Subcutaneous preadipocyte (primary cell): ENCODE measurements around the gene CIDEB. TPM values are rescaled to one million over a fixed set of nuclear protein-coding genes. Genes with fewer than 3 reads are reported as not detected.

ENCODE experiments used
- small RNA-seq: library from RNA; depleted of rRNA; stranded (forward); fragments of <200 nt; gene quantifications from one replicate; pipeline ENCODE3, GENCODE V24; 2012
- total RNA-seq: library from RNA; depleted of rRNA; stranded (reverse); fragments of >200 nt; gene quantifications from 2 replicates; pipeline ENCODE4 v1.2.3, GENCODE V29; 2012

The CIDEB gene
- 1.2 and 2.2 TPM in 2 replicates for total RNA-seq

GRCh38 chr14:24307575-24308341, at the start of gene CIDEB:
Gene CIDEB (minus strand): TSS chr14:24307977. CDS start chr14:24307858, 119 bp downstream.

GRCh38 chr14:24339284-24340151, 31.7 kb upstream of the CIDEB start, which contains the start of gene RIPK3:
Gene RIPK3 (minus strand): TSS chr14:24339991. CDS start chr14:24339826, 165 bp downstream.

DNA sequence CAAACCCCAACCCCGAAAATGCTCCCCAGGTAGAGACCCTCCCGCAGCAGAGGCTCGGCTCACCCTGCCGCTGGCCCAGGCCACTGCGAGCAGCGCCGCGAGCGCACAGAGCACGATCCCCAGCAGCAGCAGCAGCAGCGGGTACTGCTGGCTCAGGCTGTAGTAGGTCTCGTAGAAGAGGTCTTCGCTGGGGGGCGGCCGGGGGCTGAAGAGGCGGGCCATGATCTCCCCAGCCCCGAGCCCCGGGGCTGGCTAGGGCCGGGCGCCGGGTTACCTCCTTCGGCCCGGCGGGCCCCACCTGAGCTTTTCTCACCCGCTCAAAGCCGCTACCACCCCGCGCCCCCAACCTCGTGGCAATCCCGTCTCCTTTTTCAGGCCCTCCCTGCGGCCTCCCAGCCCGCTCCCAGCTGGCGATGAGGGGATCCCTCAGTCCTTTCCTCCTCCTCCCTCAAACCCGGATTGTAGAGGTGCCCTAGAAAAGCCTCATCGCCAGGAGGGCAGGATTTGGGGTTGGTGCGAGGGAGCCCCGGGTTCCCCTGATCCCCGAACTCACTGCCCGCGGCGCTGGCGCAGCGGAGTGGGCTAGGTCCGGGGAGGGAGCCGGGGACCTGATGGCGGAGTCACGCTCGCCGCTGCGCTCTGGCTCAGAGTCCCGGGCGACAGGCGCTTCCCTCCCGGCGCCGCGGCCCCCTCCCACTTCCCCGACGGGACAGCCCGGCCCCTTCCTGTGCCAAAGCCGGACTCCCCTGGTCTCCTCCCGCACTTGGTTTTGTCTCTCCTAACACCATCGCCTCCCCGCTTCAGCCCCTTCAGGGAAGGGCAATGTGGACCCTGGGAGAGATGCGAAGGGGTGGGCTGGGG, 26.9 kb upstream of the CIDEB start, which contains the start of gene ADCY4:
Gene ADCY4, minus strand, starts transcription at position 641 of the 861 bp plus-strand sequence. Its CDS starts 419 bp downstream, at position 222.

DNA sequence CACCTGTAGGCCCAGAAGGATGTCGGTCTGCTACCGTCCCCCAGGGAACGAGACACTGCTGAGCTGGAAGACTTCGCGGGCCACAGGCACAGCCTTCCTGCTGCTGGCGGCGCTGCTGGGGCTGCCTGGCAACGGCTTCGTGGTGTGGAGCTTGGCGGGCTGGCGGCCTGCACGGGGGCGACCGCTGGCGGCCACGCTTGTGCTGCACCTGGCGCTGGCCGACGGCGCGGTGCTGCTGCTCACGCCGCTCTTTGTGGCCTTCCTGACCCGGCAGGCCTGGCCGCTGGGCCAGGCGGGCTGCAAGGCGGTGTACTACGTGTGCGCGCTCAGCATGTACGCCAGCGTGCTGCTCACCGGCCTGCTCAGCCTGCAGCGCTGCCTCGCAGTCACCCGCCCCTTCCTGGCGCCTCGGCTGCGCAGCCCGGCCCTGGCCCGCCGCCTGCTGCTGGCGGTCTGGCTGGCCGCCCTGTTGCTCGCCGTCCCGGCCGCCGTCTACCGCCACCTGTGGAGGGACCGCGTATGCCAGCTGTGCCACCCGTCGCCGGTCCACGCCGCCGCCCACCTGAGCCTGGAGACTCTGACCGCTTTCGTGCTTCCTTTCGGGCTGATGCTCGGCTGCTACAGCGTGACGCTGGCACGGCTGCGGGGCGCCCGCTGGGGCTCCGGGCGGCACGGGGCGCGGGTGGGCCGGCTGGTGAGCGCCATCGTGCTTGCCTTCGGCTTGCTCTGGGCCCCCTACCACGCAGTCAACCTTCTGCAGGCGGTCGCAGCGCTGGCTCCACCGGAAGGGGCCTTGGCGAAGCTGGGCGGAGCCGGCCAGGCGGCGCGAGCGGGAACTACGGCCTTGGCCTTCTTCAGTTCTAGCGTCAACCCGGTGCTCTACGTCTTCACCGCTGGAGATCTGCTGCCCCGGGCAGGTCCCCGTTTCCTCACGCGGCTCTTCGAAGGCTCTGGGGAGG, 3.1 kb upstream of the CIDEB start, which contains the start of gene LTB4R:
Gene LTB4R, plus strand, starts transcription at position 857 of the 959 bp plus-strand sequence. CDS start 4,150 bp downstream, outside the sequence.

DNA sequence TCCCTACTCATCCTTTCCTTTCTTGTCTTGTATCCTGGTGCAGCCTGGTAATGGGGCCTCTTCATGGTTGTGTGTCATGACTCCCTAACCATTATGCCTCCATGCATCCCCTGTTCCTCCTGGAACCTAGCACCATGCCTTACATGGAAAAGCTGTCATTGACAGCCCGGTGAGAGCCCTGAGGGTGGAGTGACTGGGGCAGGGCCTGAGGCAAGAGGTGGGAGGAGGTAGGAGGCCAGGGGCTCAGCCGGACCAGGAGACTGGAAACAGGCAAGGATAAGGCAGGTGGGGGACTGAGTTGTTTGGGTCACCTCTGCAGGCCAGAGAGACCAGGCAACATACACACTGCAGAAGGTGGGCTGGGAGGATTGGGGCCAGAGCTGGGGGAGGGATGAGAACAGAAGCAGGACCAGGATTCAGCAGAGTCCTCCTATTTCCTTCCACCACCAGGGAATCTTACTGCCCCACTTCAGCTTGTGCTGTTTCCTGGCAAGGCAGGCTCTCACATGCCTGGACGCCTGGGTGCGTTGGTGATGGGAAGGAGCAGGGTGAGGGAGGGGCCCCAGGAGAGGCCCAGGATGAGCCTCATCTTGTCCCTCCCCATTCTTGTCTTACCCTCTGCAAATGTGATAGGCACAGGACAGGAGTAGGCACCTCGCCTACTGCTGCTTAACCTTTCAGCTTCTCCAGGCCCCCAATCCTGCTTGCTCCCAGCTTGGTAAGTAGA, 1.9 kb upstream of the CIDEB start, which contains the start of gene LTB4R2:
Gene LTB4R2, plus strand, starts transcription at position 603 of the 727 bp plus-strand sequence. CDS start 525 bp downstream, outside the sequence.

GRCh38 chr14:24299255-24300191, 8.3 kb downstream of the CIDEB start, which contains the start of the genes DHRS1 and NOP9:
Gene DHRS1 (minus strand): TSS chr14:24299780. CDS start chr14:24299106, 674 bp downstream.
Gene NOP9 (plus strand): TSS chr14:24299850. CDS start chr14:24299955, 105 bp downstream.

DNA sequence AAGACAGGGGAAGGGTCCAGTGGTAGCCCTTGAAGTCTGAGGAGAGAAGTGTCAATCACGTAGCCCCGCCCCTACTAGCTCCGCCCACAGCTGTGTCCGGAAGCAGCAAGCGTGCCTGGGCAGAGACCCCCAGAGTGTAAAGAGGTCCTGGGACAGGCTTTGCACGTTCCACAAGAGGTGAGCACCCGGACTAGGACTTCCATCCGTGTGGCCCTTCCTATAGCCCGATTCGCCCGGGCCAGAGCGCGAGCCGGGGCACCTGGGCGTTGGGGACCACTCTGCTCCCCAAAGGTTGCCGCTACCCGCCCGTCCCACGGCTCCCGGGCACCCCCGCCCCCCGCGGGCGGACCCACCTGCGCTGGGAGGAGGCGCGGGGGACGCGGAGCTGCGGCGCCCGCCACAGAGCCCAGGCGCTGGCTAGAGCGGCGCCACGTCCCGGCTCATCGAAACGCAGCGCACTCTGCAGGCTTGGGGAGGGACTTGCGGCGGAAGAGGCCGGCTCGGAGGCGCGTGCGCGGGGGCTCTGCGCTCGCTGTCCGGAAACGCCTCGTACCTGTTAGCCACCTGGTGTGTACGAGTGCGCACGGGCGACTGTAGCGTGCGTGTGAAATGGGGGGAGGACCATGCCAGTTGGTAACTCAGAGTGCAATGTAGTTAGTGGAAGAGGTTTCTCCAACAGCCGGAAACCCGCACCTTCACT, 36.5 kb downstream of the CIDEB start, which contains the start of gene RABGGTA:
Gene RABGGTA, minus strand, starts transcription at position 464 of the 700 bp plus-strand sequence. CDS start 482 bp downstream, outside the sequence.

GRCh38 chr14:24262821-24263733, 44.7 kb downstream of the CIDEB start, which contains the start of gene TGM1:
Gene TGM1 (minus strand): TSS chr14:24263177. CDS start chr14:24262352, 825 bp downstream.

Small RNAs within 50 kb of the gene (small RNA-seq; reads per million reads assigned to genes)
- gene RF00026 = not detected

Other genes starting within 250 kb of the CIDEB start
- not detected in 2 replicates for gene CPNE6, start 236.4 kb downstream of the CIDEB start, total RNA-seq
- gene PCK2, start 213.7 kb downstream of the CIDEB start, total RNA-seq = 10.3 and 13.9 TPM in 2 replicates
- 44.5 and 46.1 TPM in 2 replicates for gene DCAF11, start 193.2 kb downstream of the CIDEB start, total RNA-seq
- gene NRL, start 193.0 kb downstream of the CIDEB start, total RNA-seq = 0.78 and 1.1 TPM in 2 replicates
- gene FITM1, start 177.3 kb downstream of the CIDEB start, total RNA-seq = 0.37 TPM in 1 of 2 replicates, not detected in the other
- 62.9 and 93.7 TPM in 2 replicates for gene PSME1, start 171.8 kb downstream of the CIDEB start, total RNA-seq
- gene EMC9, start 166.4 kb downstream of the CIDEB start, total RNA-seq = 12.1 and 13.3 TPM in 2 replicates
- gene PSME2, start 161.4 kb downstream of the CIDEB start, total RNA-seq = 72.1 and 87.5 TPM in 2 replicates
- 40.8 and 43.8 TPM in 2 replicates for gene RNF31, start 160.5 kb downstream of the CIDEB start, total RNA-seq
- 38.3 and 59.5 TPM in 2 replicates for gene IRF9, start 146.7 kb downstream of the CIDEB start, total RNA-seq
- gene REC8, start 135.9 kb downstream of the CIDEB start, total RNA-seq = 1.8 TPM in 2 replicates
- gene IPO4, start 119.2 kb downstream of the CIDEB start, total RNA-seq = 74.6 and 97.4 TPM in 2 replicates
- 53.2 and 56.2 TPM in 2 replicates for gene TM9SF1, start 112.5 kb downstream of the CIDEB start, total RNA-seq
- gene TSSK4, start 102.3 kb downstream of the CIDEB start, total RNA-seq = under 0.01 and 0.20 TPM in 2 replicates
- gene CHMP4A, start 94.5 kb downstream of the CIDEB start, total RNA-seq = 10.0 and 10.3 TPM in 2 replicates
- 10.8 and 14.7 TPM in 2 replicates for gene MDP1, start 91.9 kb downstream of the CIDEB start, total RNA-seq
- gene NEDD8, start 75.6 kb downstream of the CIDEB start, total RNA-seq = 84.3 and 102 TPM in 2 replicates
- gene GMPR2, start 75.0 kb downstream of the CIDEB start, total RNA-seq = 54.2 and 64.3 TPM in 2 replicates
- 37.7 and 46.3 TPM in 2 replicates for gene TINF2, start 65.4 kb downstream of the CIDEB start, total RNA-seq
- gene TGM1, start 44.8 kb downstream of the CIDEB start, total RNA-seq = 0.78 and 1.1 TPM in 2 replicates
- 22.4 and 30.1 TPM in 2 replicates for gene RABGGTA, start 36.4 kb downstream of the CIDEB start, total RNA-seq
- gene DHRS1, start 8.2 kb downstream of the CIDEB start, total RNA-seq = 10.0 and 16.2 TPM in 2 replicates
- gene NOP9, start 8.1 kb downstream of the CIDEB start, total RNA-seq = 19.1 and 27.2 TPM in 2 replicates
- 5.3 and 5.5 TPM in 2 replicates for gene LTB4R2, start 2.2 kb upstream of the CIDEB start, total RNA-seq
- gene LTB4R, start 3.5 kb upstream of the CIDEB start, total RNA-seq = 1.4 and 2.2 TPM in 2 replicates
- 3.7 and 11.5 TPM in 2 replicates for gene ADCY4, start 27.1 kb upstream of the CIDEB start, total RNA-seq
- gene RIPK3, start 32.0 kb upstream of the CIDEB start, total RNA-seq = 3.7 TPM in 2 replicates
- 53.3 and 54.0 TPM in 2 replicates for gene NFATC4, start 60.2 kb upstream of the CIDEB start, total RNA-seq
- 3.9 and 4.8 TPM in 2 replicates for gene NYNRIN, start 91.0 kb upstream of the CIDEB start, total RNA-seq
- 1.4 and 4.4 TPM in 2 replicates for gene CBLN3, start 121.7 kb upstream of the CIDEB start, total RNA-seq
- 36.4 and 44.2 TPM in 2 replicates for gene KHNYN, start 122.0 kb upstream of the CIDEB start, total RNA-seq
- 9.6 and 12.9 TPM in 2 replicates for gene SDR39U1, start 134.8 kb upstream of the CIDEB start, total RNA-seq
- not detected in 2 replicates for gene CMA1, start 200.3 kb upstream of the CIDEB start, total RNA-seq